Osteoblast (primary cell): ENCODE results near the gene LBHD2. TPM values are rescaled to one million over a fixed set of nuclear protein-coding genes. Genes with fewer than 3 reads are reported as not detected.
A peak's percentile ranks its signal among the peaks of the same experiment; 100 is the strongest.

Source experiments
- DNase-seq: peaks from one replicate; pipeline ENCODE4 v3.0.0; 2011; ENCODE audit warnings: low spot score, mixed read lengths; ENCODE audit not compliant: insufficient read length; ENCODE audit errors: missing footprints
- H2AFZ ChIP-seq: 2 replicates; pipeline ENCODE4 v1.6.0; 2011; ENCODE audit warnings: mild to moderate bottlenecking, low read length
- H3K27ac ChIP-seq: 2 replicates; pipeline ENCODE4 v1.5.1; 2011; ENCODE audit warnings: mild to moderate bottlenecking, low read depth, low read length, moderate library complexity
- H3K27me3 ChIP-seq: 2 replicates; pipeline ENCODE4 v1.6.0; 2012; ENCODE audit warnings: mild to moderate bottlenecking, control low read depth, inconsistent platforms, low read length, moderate library complexity; ENCODE audit not compliant: insufficient read depth
- H3K36me3 ChIP-seq: 2 replicates; pipeline ENCODE4 v1.5.1; 2011; ENCODE audit warnings: mild to moderate bottlenecking, low read length, control low read depth, moderate library complexity; ENCODE audit not compliant: insufficient read depth
- H3K4me1 ChIP-seq: 2 replicates; pipeline ENCODE4 v1.5.1; 2011; ENCODE audit warnings: mild to moderate bottlenecking, low read length, control low read depth, moderate library complexity; ENCODE audit not compliant: insufficient read depth
- H3K4me2 ChIP-seq: 2 replicates; pipeline ENCODE4 v1.6.0; 2011; ENCODE audit warnings: mild to moderate bottlenecking, low read length; ENCODE audit not compliant: insufficient read depth
- H3K4me3 ChIP-seq: fragments of 200-600 bp; sonication (generic); 3 replicates; pipeline ENCODE4 v1.5.1; 2012; ENCODE audit warnings: mild to moderate bottlenecking, low read length, inconsistent platforms; ENCODE audit not compliant: insufficient read depth
- H3K79me2 ChIP-seq: 2 replicates; pipeline ENCODE4 v1.6.0; 2012; ENCODE audit warnings: mild to moderate bottlenecking, low read length, control low read depth, inconsistent platforms; ENCODE audit not compliant: insufficient read depth
- H3K9me3 ChIP-seq: 2 replicates; pipeline ENCODE4 v1.5.1; 2011; ENCODE audit warnings: low read depth, low read length, control low read depth
- H4K20me1 ChIP-seq: 2 replicates; pipeline ENCODE4 v1.6.0; 2012; ENCODE audit warnings: mild to moderate bottlenecking, low read length, control low read depth; ENCODE audit not compliant: insufficient read depth
- CTCF ChIP-seq: IDR thresholded peaks from 2 replicates; pipeline ENCODE4 v1.5.1; 2011; ENCODE audit warnings: mild to moderate bottlenecking, low read depth, low read length, moderate library complexity; ENCODE audit errors: extremely low read depth
- total RNA-seq: library from RNA; depleted of rRNA; stranded (reverse); fragments of >200 nt; gene quantifications from 2 replicates; pipeline ENCODE4 v1.2.3, GENCODE V29; 2012

Gene LBHD2
- total RNA-seq, 1 donor = not detected

GRCh38 chr14:103131580-103131979 lies 47.6 kb downstream of the LBHD2 start:
- Histone ChIP-seq H3K27me3 (no peaks in the 10 kb centered on the region), H3K4me3 (no peak overlapping the region), H3K79me2 (peaks cover 7% of the 10 kb centered on the region), H3K27ac (no peak overlapping the region), H3K4me1 (peaks cover 33% of the 10 kb centered on the region), H3K36me3 (peaks cover 38% of the 10 kb centered on the region), H4K20me1 (peaks cover 25% of the 10 kb centered on the region), H3K9me3 (no peaks in the 10 kb centered on the region), H2AFZ (no peak overlapping the region), H3K4me2 (no peak overlapping the region)
- no peak for DNase-seq
- no peak for TF ChIP-seq CTCF

- no peaks in the 10 kb centered on the region for H3K9me3 ChIP-seq
- no peak for TF ChIP-seq CTCF
- peaks cover 24% of the 10 kb centered on the region for H4K20me1 ChIP-seq
- H3K36me3 ChIP-seq = peaks cover 35% of the 10 kb centered on the region
- H3K4me1 ChIP-seq = peaks cover 38% of the 10 kb centered on the region
- H3K79me2 ChIP-seq = peaks cover 6% of the 10 kb centered on the region
- DNase-seq = peak; percentile 80
- no peak overlapping the region for H3K4me3 ChIP-seq
- no peak overlapping the region for H3K27ac ChIP-seq
- no peak overlapping the region for H3K4me2 ChIP-seq
- no peaks in the 10 kb centered on the region for H3K27me3 ChIP-seq
- H2AFZ ChIP-seq = no peak overlapping the region
These were observed 48.6 kb downstream of the LBHD2 start for GRCh38 chr14:103132381-103133209.

GRCh38 chr14:103133210-103134140 lies 49.5 kb downstream of the LBHD2 start:
- TF ChIP-seq CTCF = no peak
- H3K4me3 ChIP-seq = no peak overlapping the region
- H3K27me3 ChIP-seq = no peaks in the 10 kb centered on the region
- DNase-seq = peak; percentile 81
- H4K20me1 ChIP-seq = peaks cover 16% of the 10 kb centered on the region
- H2AFZ ChIP-seq = no peak overlapping the region
- H3K36me3 ChIP-seq = peaks cover 33% of the 10 kb centered on the region
- no peaks in the 10 kb centered on the region for H3K9me3 ChIP-seq
- no peak overlapping the region for H3K27ac ChIP-seq
- no peak overlapping the region for H3K4me2 ChIP-seq
- H3K4me1 ChIP-seq = peaks cover 32% of the 10 kb centered on the region
- no peaks in the 10 kb centered on the region for H3K79me2 ChIP-seq

- Histone ChIP-seq H3K79me2 (no peaks in the 10 kb centered on the region), H3K36me3 (peaks cover 33% of the 10 kb centered on the region), H3K4me2 (no peak overlapping the region), H3K27me3 (no peaks in the 10 kb centered on the region), H2AFZ (no peak overlapping the region), H3K27ac (no peak overlapping the region), H3K4me1 (peaks cover 25% of the 10 kb centered on the region), H3K9me3 (no peaks in the 10 kb centered on the region), H4K20me1 (peaks cover 8% of the 10 kb centered on the region), H3K4me3 (no peak overlapping the region)
- no peak for TF ChIP-seq CTCF
- DNase-seq = no peak
These were observed 50.4 kb downstream of the LBHD2 start for GRCh38 chr14:103134405-103134804.
